ENCODE measurements around the gene RUFY4.
"Not testable (repeated sequence)": the region's sequence is repeated elsewhere in the genome, so short reads cannot be mapped to it uniquely, and the experiment has no call there.

RUFY4 gene, protein sequence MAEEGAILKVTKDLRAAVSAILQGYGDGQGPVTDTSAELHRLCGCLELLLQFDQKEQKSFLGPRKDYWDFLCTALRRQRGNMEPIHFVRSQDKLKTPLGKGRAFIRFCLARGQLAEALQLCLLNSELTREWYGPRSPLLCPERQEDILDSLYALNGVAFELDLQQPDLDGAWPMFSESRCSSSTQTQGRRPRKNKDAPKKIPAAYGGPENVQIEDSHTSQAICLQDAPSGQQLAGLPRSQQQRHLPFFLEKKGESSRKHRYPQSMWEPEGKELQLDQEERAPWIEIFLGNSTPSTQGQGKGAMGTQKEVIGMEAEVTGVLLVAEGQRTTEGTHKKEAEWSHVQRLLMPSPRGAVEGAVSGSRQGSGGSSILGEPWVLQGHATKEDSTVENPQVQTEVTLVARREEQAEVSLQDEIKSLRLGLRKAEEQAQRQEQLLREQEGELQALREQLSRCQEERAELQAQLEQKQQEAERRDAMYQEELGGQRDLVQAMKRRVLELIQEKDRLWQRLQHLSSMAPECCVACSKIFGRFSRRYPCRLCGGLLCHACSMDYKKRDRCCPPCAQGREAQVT

GRCh38 chr2:218068721-218069334 lies at the start of gene RUFY4:
TSS of gene RUFY4 (plus strand) at chr2:218069253. CDS start at chr2:218070606, 1,353 bp downstream.
- TF ChIP-seq CTCF (IDR thresholded peaks at IDR 0.05; ENCODE audit: low read depth, low read length, missing control alignments), result peak; percentile 80

DNA sequence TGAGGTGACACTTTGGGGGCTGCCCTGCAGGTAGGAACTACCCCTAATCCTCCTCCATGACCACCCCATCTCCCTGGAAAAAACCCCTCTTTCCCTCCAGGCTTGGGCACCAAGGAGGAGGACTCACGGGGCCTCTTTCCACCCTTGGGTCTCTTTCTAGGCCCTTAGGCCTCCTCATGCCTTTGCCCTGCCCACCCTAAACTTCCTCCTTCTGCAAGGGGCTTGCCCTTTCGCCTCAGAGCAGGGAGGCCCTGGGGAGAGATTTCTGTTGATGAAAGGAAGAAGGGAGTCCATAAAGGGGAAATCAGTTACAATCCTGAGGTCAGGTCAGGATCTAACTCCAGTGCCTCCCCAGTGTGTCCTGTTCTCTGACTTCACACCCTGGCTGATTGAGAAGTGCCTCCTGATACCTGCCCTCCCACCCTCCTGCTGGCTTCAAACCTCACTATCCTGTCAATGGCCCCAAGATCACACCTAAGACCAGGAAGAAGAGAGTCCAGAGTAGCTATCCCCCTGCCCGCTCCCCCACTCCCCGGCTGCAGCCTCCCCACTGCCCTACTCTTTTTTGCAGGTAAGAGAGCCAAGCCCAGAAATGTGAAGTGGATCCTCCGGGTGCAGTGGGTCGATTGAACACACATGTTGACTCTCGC lies 49.5 kb upstream of the RUFY4 start:
- no peak for TF ChIP-seq CTCF (IDR thresholded peaks at IDR 0.05; ENCODE audit: low read depth, low read length, missing control alignments)
- no peak for DNase-seq (ENCODE audit: low read depth)
- H3K4me3 ChIP-seq (ENCODE audit: low read depth, low read length), result no peak overlapping the region

More at GRCh38 chr2:218068721-218069334, at the start of gene RUFY4:
- not testable (repeated sequence) for H3K4me3 ChIP-seq (ENCODE audit: low read depth, low read length); DNase-seq (ENCODE audit: low read depth)

DNA sequence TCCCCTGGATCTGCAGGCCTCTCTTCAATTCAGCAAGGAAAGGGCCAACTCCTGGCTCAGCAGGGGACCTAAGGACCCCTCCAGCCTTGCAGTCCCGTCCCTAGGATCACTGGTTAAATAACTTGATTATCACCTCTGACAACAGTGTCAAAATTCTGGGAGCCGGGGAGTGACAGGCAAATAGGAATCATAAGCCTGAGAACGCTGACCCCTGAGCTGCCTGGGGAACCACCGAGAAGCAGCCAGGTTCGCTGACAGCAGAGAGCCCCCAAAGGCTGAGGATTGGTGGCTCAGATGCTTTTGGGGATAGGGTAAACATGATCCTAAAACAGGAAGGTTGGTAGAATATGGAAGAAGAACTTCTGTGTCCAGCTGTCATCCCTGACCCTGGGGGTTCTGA lies 48.8 kb upstream of the RUFY4 start:
- H3K4me3 ChIP-seq (ENCODE audit: low read depth, low read length), result no peak overlapping the region
- DNase-seq (ENCODE audit: low read depth), result no peak
- no peak for TF ChIP-seq CTCF (IDR thresholded peaks at IDR 0.05; ENCODE audit: low read depth, low read length, missing control alignments)

DNA sequence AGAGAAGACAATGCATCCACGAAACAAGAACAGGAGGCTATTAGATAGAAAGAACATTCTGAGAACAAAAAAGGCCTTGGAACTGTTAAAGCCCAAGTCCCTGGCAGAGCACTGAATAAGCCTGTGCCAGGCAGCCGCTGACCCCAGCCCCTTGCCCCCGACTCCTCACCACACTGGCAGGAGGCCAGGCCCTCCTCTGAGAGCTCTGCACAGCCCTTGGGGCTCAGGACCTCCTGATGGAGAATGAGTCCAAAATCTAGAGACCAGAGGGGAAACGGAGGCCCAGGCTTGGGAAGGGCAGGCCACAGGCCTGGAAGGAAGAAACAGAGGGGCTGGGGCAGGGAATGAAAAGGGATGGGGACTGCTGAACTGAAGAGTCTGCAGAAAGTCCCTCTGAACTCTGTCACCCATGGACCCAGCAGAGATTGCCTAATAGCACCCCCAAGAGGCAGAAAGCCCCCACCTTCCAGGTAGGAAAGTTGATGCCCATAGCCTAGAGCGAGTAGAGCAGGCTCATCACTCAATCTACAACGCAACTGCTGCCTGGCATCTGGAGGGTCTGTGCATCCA lies 48.0 kb upstream of the RUFY4 start:
- no peak for DNase-seq (ENCODE audit: low read depth)
- no peak overlapping the region for H3K4me3 ChIP-seq (ENCODE audit: low read depth, low read length)
- no peak for TF ChIP-seq CTCF (IDR thresholded peaks at IDR 0.05; ENCODE audit: low read depth, low read length, missing control alignments)

DNA sequence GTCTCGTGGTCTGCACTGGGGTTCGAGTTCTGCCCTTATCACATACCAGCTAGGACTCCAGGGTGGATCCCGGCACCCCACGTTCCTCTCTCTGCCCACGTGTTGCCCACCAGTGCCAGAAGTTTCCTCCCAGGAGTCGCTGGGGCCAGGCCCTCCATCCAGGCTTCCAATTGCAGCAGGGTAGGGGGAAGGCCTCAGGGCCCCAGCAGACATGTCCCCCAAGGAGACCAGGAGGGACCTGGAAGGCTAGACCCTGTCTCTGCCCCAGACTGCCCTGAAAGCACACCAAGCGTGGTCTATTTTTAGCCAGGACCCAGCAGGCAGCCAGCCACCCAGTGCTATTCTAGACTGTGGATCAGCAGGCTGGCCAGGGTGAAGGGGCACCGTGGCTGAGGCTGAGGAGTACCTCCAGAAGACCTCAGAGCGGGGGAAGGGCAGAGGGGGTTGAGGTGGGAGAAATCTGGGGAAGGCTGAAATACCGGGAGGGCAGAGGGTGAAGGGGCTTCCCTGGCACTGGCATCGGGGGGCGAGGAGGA lies 47.4 kb upstream of the RUFY4 start:
- DNase-seq (ENCODE audit: low read depth), result no peak
- no peak for TF ChIP-seq CTCF (IDR thresholded peaks at IDR 0.05; ENCODE audit: low read depth, low read length, missing control alignments)
- no peak overlapping the region for H3K4me3 ChIP-seq (ENCODE audit: low read depth, low read length)

GRCh38 chr2:218022131-218022850 lies 46.8 kb upstream of the RUFY4 start:
- H3K4me3 ChIP-seq (ENCODE audit: low read depth, low read length), result no peak overlapping the region
- no peak for TF ChIP-seq CTCF (IDR thresholded peaks at IDR 0.05; ENCODE audit: low read depth, low read length, missing control alignments)
- DNase-seq (ENCODE audit: low read depth), result no peak
